Hematopoietic multipotent progenitor cell treated with erythropoietin and hydrocortisone succinate and interleukin-3 and kit ligand, for 6 days (in vitro differentiated cells): ENCODE measurements around the gene ADGRB3.
"Not testable (repeated sequence)": the region's sequence is repeated elsewhere in the genome, so short reads cannot be mapped to it uniquely, and the experiment has no call there.

Experiments
- DNase-seq: peaks from one replicate; pipeline ENCODE4 v3.0.0-alpha.2; 2015

The ADGRB3 gene

GRCh38 chr6:68967549-68968300 lies 332.6 kb downstream of the ADGRB3 start:
- peak; percentile 88 for DNase-seq

DNA sequence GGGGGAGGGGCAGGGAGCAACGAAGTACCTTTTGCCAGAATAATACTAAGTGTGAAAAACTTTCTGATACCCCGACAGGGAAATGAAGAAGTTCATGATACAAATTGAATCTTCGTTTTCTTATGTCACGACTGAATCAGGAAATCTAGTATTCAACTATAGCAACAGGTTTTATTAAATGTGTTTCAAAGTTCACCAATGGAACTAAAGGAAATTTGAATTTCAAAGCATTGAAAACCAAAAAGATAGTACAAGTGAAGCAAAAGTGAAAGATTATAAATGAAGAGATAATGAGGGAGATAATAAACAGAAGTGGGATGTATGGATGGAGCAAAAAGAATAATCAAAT lies 333.2 kb downstream of the ADGRB3 start:
- DNase-seq: no peak

GRCh38 chr6:68973066-68973465 lies 338.0 kb downstream of the ADGRB3 start:
- peak; percentile 11 for DNase-seq

GRCh38 chr6:68975064-68975463 lies 340.0 kb downstream of the ADGRB3 start:
- DNase-seq: no peak

GRCh38 chr6:68975816-68976215 lies 340.7 kb downstream of the ADGRB3 start:
- no peak for DNase-seq

GRCh38 chr6:68976260-68976659 lies 341.2 kb downstream of the ADGRB3 start:
- DNase-seq: no peak

DNA sequence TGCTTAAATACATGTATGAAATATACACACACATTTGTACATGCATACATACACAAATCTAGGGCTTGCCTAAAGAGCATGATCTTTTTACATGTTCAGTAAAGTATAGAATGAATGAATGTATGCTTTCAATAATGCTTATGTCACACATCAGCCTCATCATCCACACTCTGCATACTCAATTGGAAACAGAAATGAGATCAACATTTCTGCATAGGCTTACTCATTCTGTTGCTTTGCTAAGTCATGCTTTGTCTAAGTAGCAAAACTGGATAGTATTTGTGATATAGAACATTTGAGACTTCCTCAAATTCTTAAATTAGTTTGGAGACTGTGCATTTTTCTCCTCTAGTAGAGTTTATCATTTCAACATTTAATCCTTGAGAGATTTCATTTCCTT lies 343.3 kb downstream of the ADGRB3 start:
- DNase-seq: no peak

DNA sequence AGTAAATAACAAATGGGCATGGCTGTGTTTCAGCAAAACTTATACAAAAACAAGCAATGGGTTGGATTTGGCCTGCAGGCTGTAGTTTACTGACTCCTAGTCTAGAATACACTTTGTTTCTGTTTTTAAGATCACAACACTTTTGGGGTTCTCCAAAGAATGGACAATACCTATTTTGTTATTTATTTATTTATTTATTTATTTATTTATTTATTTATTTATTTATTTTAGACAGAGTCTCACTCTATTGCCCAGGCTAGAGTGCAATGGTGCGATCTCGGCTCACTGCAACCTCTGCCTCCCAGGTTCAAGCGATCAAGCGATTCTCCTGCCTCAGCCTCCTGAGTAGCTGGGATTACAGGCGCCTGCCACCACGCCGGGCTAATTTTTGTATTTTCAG lies 346.6 kb downstream of the ADGRB3 start:
- not testable (repeated sequence) for DNase-seq

GRCh38 chr6:68988698-68989097 lies 353.6 kb downstream of the ADGRB3 start:
- no peak for DNase-seq

- no peak for DNase-seq
Observed at GRCh38 chr6:68990317-68990716, 355.2 kb downstream of the ADGRB3 start.

- no peak for DNase-seq
Observed at GRCh38 chr6:68993911-68994310, 358.8 kb downstream of the ADGRB3 start.

GRCh38 chr6:68994521-68994920 lies 359.4 kb downstream of the ADGRB3 start:
- no peak for DNase-seq

DNA sequence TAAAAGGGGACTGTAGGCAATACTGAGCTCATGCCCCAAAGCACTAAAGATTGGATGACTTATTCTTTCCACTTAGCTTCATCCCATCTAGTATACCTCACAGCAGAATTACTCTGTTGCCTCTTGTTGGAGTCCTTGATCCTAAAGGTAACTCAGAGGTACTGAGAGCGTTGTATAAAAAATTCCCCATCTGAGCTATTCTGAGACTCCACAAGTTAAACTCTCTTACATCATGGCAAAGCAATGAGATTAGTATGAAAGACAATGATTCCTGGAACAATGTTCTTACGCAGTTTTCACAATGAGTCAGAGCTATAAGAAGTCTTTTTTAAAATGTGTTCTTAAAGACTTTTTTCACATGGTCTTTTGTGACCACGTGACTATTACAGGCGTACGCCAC lies 370.1 kb downstream of the ADGRB3 start:
- no peak for DNase-seq

DNA sequence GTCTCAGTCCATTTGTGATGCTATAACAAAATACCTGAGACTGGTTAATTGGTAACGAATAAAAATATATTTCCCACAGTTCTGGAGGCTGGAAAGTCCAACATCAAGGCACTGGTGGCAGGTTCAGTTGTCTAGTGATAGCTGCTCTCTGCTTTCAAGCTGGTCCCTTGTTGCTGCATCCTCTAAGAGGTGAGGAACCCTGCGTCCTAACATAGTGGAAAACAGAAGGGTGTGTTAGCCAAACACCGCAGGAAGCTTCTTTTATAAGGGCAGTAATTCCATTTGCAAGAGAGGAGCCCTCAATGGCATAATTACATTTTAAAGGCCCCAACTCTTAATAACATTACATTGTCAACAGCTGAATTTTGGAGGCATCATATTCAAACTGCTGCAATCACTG lies 372.7 kb downstream of the ADGRB3 start:
- DNase-seq: no peak

- DNase-seq: no peak
Observed at GRCh38 chr6:69012211-69012610, 377.1 kb downstream of the ADGRB3 start.

- DNase-seq: no peak
Observed at GRCh38 chr6:69012876-69013275, 377.8 kb downstream of the ADGRB3 start.

- DNase-seq: no peak
Observed at GRCh38 chr6:69018906-69019305, 383.8 kb downstream of the ADGRB3 start.

- no peak for DNase-seq
Observed at GRCh38 chr6:69019832-69020231, 384.8 kb downstream of the ADGRB3 start.

DNA sequence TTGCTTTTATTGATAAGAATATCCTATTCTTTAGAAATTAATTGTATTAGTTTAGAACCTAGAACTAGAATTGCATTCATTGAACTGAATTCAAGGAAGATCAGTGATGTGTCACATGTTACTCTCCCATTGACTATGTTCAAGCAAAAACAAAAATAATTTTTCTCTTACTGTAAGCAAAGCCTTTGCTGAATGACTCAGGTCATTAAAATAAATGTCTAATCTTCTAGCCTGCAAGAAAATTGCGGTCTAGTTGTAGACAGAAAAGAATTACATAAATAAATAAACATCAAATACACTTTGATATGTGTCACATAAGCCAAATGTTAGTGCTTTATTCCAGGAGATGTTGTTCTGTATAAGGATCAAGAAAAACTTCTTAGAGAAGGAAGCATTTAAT lies 387.9 kb downstream of the ADGRB3 start:
- DNase-seq: no peak

DNA sequence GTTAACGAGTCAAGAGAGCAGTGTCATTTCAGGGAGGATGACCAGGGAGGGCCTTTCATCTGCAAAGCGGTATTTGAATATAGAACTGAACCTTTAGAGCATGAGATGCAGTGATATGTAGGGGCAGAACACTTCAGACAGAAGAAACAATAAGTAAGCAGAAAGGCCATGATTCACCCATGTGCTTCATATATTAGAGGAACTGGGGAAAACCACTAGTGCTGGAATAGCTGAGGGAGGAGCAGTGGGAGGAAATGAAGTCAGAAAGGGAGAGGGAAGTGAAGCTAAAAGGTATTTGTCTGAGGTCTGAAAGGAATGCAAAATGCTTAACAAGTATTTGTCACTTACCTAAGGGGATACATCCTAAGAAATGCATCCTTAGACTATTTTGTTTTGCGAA lies 391.2 kb downstream of the ADGRB3 start:
- no peak for DNase-seq

DNA sequence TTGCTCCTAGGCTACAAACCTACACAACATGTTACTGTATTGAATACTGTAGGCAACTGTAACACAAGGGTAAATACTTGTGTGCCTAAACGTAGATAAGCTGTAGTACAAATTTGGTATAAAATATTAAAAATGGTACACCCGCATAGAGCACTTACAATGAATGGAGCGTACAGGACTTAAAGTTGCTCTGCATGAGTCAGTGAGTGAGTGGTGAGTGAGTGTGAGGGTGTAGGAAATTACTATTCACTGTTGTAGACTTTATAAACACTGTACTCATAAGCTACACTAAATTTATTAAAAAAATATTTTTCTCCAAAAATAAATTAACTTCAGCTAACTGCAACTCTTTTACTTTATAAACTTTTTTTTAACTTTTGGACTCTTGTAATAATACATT lies 391.6 kb downstream of the ADGRB3 start:
- no peak for DNase-seq

DNA sequence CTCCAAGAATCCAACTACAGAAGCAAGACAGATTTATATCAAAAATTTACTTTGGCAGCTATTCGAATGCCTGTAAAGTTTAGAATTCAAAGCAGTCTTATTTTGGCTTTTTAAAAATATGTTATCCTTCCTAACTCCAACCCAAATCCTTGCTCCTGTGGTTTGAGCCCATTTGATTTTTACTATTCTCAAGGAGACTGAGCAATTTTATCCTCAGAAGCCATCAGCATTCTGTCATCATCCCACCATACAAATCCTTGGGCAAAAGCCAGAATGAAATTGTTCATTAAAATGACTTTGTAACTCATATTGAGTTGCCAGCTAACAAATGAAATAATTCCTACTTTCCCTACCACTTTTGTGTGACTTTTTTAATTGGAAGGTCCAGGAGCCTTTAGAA lies 392.8 kb downstream of the ADGRB3 start:
- no peak for DNase-seq

DNA sequence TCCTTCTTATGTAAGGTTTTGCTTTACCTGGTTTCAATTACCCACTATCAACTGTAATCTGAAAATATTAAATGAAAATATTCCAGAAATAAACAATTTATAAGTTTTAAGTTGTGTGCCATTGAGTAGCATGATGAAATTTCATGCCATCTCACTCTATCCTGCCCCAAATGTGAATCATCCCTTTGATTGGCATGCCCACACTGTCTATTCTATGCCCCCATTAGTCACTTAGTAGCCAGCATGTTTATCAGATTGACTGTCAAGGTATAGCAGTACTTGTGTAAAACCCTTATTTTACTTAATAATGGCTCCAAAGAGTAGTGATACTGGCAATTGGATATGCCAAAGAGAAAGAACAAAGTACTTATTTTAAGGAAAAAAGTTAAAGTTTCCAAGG lies 403.8 kb downstream of the ADGRB3 start:
- no peak for DNase-seq

GRCh38 chr6:69042297-69042696 lies 407.2 kb downstream of the ADGRB3 start:
- DNase-seq: no peak

DNA sequence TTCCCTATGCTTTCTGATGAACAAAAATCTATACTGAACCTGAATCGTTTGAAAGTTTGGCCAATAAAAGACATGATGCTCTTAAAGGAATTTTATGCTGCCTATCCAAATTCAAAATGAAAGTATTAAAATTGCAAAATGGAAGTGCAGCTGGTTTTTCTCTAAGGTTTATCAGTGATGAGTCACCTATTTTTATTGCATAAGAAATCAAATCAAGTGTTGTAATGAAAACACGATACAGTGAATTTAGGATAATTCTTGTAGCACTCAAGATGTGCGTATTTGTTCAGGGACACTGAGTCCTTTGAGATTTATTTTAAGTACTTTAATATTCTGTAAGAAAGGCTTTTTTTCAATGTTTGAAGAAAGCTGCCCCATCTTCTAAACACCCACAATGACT lies 409.5 kb downstream of the ADGRB3 start:
- no peak for DNase-seq

GRCh38 chr6:69059413-69059812 lies 424.3 kb downstream of the ADGRB3 start:
- DNase-seq: no peak
